ENCODE measurements around the gene ASB2. TPM values are rescaled to one million over a fixed set of nuclear protein-coding genes. Genes with fewer than 3 reads are reported as not detected.
A peak's percentile ranks its signal among the peaks of the same experiment; 100 is the strongest.

ASB2 gene
- total and polyA plus RNA-seq, 2 of the 13 experiments (the other 11 are each of a cell fraction or from before 2014, with no cell fraction given) = 0.82 to 4.1 TPM

GRCh38 chr14:94021416-94022157 is 45.2 kb upstream of the ASB2 start (continued):
- no peak for TF ChIP-seq ZBTB21 (CRISPR knock-in tag; IDR thresholded peaks at IDR 0.05)
- TF ChIP-seq GZF1 (CRISPR knock-in tag; IDR thresholded peaks at IDR 0.05) = no peak
- TF ChIP-seq POLR2A (IDR thresholded peaks at IDR 0.05; ENCODE audit: insufficient read depth in 1 of 2, low read depth in 2 of 2, low read length in 2 of 2) = peak; percentile 19 to 32; a peak in 1 of 4 replicates
- no peak for TF ChIP-seq THRA (CRISPR knock-in tag; IDR thresholded peaks at IDR 0.05; ENCODE audit: borderline replicate concordance)
- no peak for TF ChIP-seq MED8 (CRISPR knock-in tag; IDR thresholded peaks at IDR 0.05; ENCODE audit: insufficient replicate concordance)
- no peak for TF ChIP-seq KDM4B (CRISPR knock-in tag; IDR thresholded peaks at IDR 0.05)
- no peak for TF ChIP-seq POLR2AphosphoS2 (IDR thresholded peaks at IDR 0.05; ENCODE audit: low read depth, low read length)
- TF ChIP-seq ZBTB7B (CRISPR knock-in tag; IDR thresholded peaks at IDR 0.05) = no peak
- 0 out of 2 replicates have a peak, but pooled peaks have one; percentile 48 for TF ChIP-seq ZNF891 (CRISPR knock-in tag; IDR thresholded peaks at IDR 0.05)
- TF ChIP-seq KAT7 (CRISPR knock-in tag; IDR thresholded peaks at IDR 0.05; ENCODE audit: borderline replicate concordance) = 0 out of 2 replicates have a peak, but pooled peaks have one; percentile 12
- TF ChIP-seq NRL (CRISPR knock-in tag; IDR thresholded peaks at IDR 0.05; ENCODE audit: borderline replicate concordance) = 0 out of 2 replicates have a peak, but pooled peaks have one; percentile 29
- no peak for TF ChIP-seq KLF13 (CRISPR knock-in tag; IDR thresholded peaks at IDR 0.05)
- peak; percentile 49; the same call in 1 of the 2 replicates for TF ChIP-seq ZFX (CRISPR knock-in tag; IDR thresholded peaks at IDR 0.05; ENCODE audit: low read depth)
- no peak for TF ChIP-seq PHF8 (CRISPR knock-in tag; IDR thresholded peaks at IDR 0.05)
- no peak for TF ChIP-seq CHD4 (IDR thresholded peaks at IDR 0.05; ENCODE audit: borderline replicate concordance, low read length)
- no peak for TF ChIP-seq TP53 (CRISPR knock-in tag; conservative IDR thresholded peaks at IDR 0.05)
- no peak for TF ChIP-seq DBP (CRISPR knock-in tag; IDR thresholded peaks at IDR 0.05; ENCODE audit: not compliant biosample characterization)
- TF ChIP-seq NR2F6 (IDR thresholded peaks at IDR 0.05) = no peak
- TF ChIP-seq NR2F6 (CRISPR knock-in tag; IDR thresholded peaks at IDR 0.05) = no peak
- TF ChIP-seq PAXIP1 (CRISPR knock-in tag; conservative IDR thresholded peaks at IDR 0.05) = no peak
- TF ChIP-seq ARNT2 (CRISPR knock-in tag; IDR thresholded peaks at IDR 0.05; ENCODE audit: low read depth) = no peak
- TF ChIP-seq RAD51 (IDR thresholded peaks at IDR 0.05; ENCODE audit: borderline replicate concordance) = no peak
- no peak for TF ChIP-seq NR1H2 (CRISPR knock-in tag; IDR thresholded peaks at IDR 0.05; ENCODE audit: borderline replicate concordance, low read depth)
- no peak for TF ChIP-seq POGZ (CRISPR knock-in tag; IDR thresholded peaks at IDR 0.05)
- no peak for TF ChIP-seq ZNF180 (CRISPR knock-in tag; IDR thresholded peaks at IDR 0.05; ENCODE audit: borderline replicate concordance, low read depth)
- TF ChIP-seq CBX2 (IDR thresholded peaks at IDR 0.05; ENCODE audit: low read depth, low read length) = no peak
- TF ChIP-seq CBX2 (CRISPR knock-in tag; IDR thresholded peaks at IDR 0.05; ENCODE audit: low read depth) = no peak
- no peak for TF ChIP-seq ELF3 (CRISPR knock-in tag; IDR thresholded peaks at IDR 0.05)
